Calu3 (cell line): ENCODE data around the gene RNF183. TPM values are rescaled to one million over a fixed set of nuclear protein-coding genes. Genes with fewer than 3 reads are reported as not detected.
"Not testable (repeated sequence)": the region's sequence is repeated elsewhere in the genome, so short reads cannot be mapped to it uniquely, and the experiment has no call there.

Experiments
- BruUV-seq: library from RNA; stranded (reverse); fragments of 400-500 nt; replicated peaks from 2 replicates; lab custom pipeline; 2021; lab: Mats Ljungman, UMichigan
- CTCF ChIA-PET: fragments of 300-600 bp; sonication (Branson Sonifier 250); formaldehyde crosslinking; loops from one replicate; lab custom pipeline; 2022; ENCODE audit warnings: antibody characterized with exemption; lab: Charles Lee
- DNase-seq: peaks from one replicate; pipeline ENCODE4 v3.0.0; 2022
- H3K27ac Mint-ChIP-seq: one replicate; pipeline ENCODE4 v1.8.0; 2022; ENCODE audit warnings: mixed read lengths; ENCODE audit not compliant: unreplicated experiment
- H3K27me3 Mint-ChIP-seq: one replicate; pipeline ENCODE4 v1.8.0; 2022; ENCODE audit warnings: mixed read lengths; ENCODE audit not compliant: unreplicated experiment
- H3K36me3 Mint-ChIP-seq: one replicate; pipeline ENCODE4 v1.8.0; 2022; ENCODE audit warnings: mild to moderate bottlenecking, moderate library complexity, mixed read lengths; ENCODE audit not compliant: insufficient read depth, unreplicated experiment
- H3K4me1 Mint-ChIP-seq: one replicate; pipeline ENCODE4 v1.8.0; 2022; ENCODE audit warnings: mild to moderate bottlenecking, low read depth, mixed read lengths; ENCODE audit not compliant: unreplicated experiment
- H3K4me3 Mint-ChIP-seq: one replicate; pipeline ENCODE4 v1.8.0; 2022; ENCODE audit warnings: mild to moderate bottlenecking, low read depth, moderate library complexity, mixed read lengths; ENCODE audit not compliant: unreplicated experiment
- H3K9me3 Mint-ChIP-seq: one replicate; pipeline ENCODE4 v1.8.0; 2022; ENCODE audit warnings: low read depth, mixed read lengths; ENCODE audit not compliant: unreplicated experiment
- CTCF ChIP-seq: fragments of 200-600 bp; IDR thresholded peaks from one replicate; pipeline ENCODE4 v1.8.0; 2022; ENCODE audit warnings: antibody characterized with exemption; ENCODE audit not compliant: unreplicated experiment
- intact Hi-C: fragments of 100-400 bp; cut with micrococcal nuclease; formaldehyde crosslinking; loops from one replicate; pipeline ENCODE4 v1.10.0; 2022; ENCODE audit not compliant: unreplicated experiment
- total RNA-seq: library from RNA; stranded (reverse); gene quantifications from 2 replicates; pipeline ENCODE4 v1.2.3, GENCODE V29; 2022

Gene RNF183
- total RNA-seq, 1 experiment from 2014 or later: 1.5 TPM

- DNase-seq: no peak
- CTCF ChIA-PET: no interaction called here
- no TSS peak for BruUV-seq
- Mint-ChIP-seq H3K27me3 (no peaks in the 10 kb centered on the region), H3K9me3 (no peaks in the 10 kb centered on the region), H3K27ac (no peak overlapping the region), H3K36me3 (no peaks in the 10 kb centered on the region), H3K4me3 (no peak overlapping the region), H3K4me1 (no peaks in the 10 kb centered on the region)
- TF ChIP-seq CTCF: no peak
- intact Hi-C loops: no loop called here
Measured at GRCh38 chr9:113257863-113258262, 45.3 kb downstream of the RNF183 start.

DNA sequence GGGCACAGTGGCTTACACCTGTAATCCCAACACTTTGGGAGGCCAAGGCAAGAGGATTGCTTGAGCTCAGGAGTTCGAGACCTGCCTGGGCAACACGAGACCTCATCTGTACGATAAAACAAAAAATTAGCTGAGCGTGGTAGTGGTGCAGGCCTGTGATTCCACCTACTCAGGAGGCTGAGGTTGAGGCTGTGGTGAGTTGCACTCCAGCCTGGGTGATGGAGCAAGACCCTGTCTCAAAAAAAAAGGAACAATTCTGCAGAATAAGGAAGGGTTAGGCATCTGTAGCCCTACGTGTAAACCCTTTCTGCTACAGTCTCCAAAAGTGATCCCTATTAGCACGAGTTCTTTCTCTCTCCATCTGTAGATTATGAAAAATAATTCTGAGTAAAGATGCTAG is 47.7 kb downstream of the RNF183 start:
- no peak for DNase-seq
- no peak for TF ChIP-seq CTCF
- BruUV-seq: no TSS peak
- Mint-ChIP-seq H3K9me3 (no peaks in the 10 kb centered on the region), H3K4me1 (no peaks in the 10 kb centered on the region), H3K36me3 (no peaks in the 10 kb centered on the region), H3K4me3 (no peak overlapping the region), H3K27me3 (no peaks in the 10 kb centered on the region), H3K27ac (no peak overlapping the region)
- CTCF ChIA-PET: no interaction called here
- intact Hi-C loops: no loop called here

GRCh38 chr9:113254991-113255390 is 48.2 kb downstream of the RNF183 start:
- Mint-ChIP-seq H3K27ac (no peak overlapping the region), H3K4me1 (no peaks in the 10 kb centered on the region), H3K27me3 (no peaks in the 10 kb centered on the region), H3K36me3 (no peaks in the 10 kb centered on the region), H3K4me3 (no peak overlapping the region), H3K9me3 (no peaks in the 10 kb centered on the region)
- intact Hi-C loops: no loop called here
- TF ChIP-seq CTCF: no peak
- CTCF ChIA-PET: no interaction called here
- DNase-seq: no peak
- no TSS peak for BruUV-seq

- Mint-ChIP-seq H3K9me3 (no peaks in the 10 kb centered on the region), H3K4me3 (no peak overlapping the region), H3K36me3 (no peaks in the 10 kb centered on the region), H3K27me3 (no peaks in the 10 kb centered on the region), H3K4me1 (no peaks in the 10 kb centered on the region), H3K27ac (no peak overlapping the region)
- CTCF ChIA-PET: no interaction called here
- intact Hi-C loops: no loop called here
- TF ChIP-seq CTCF: no peak
- no peak for DNase-seq
- no TSS peak for BruUV-seq
Measured at GRCh38 chr9:113250807-113251206, 52.4 kb downstream of the RNF183 start.

- H3K27ac Mint-ChIP-seq, H3K9me3 Mint-ChIP-seq, H3K4me3 Mint-ChIP-seq, intact Hi-C loops, BruUV-seq, H3K4me1 Mint-ChIP-seq, H3K27me3 Mint-ChIP-seq, DNase-seq, H3K36me3 Mint-ChIP-seq: not testable (repeated sequence)
- CTCF ChIA-PET: interaction anchor here (0.6 kb wide), 1 partner anchor 55 kb away, joined by 3 read pairs; no protein-coding TSS in a partner anchor
Measured at GRCh38 chr9:113249661-113250060, 53.5 kb downstream of the RNF183 start.
